ENCODE data around the gene FAM174C.

GRCh38 chr19:1252221-1252820 lies 23.0 kb upstream of the FAM174C start:
- TF ChIP-seq CTCF (IDR thresholded peaks at IDR 0.05) (no peak), POLR2A (IDR thresholded peaks at IDR 0.05) (peak in 1 of 2 donors; percentile 31)
